ENCODE results near the gene CH25H. TPM values are rescaled to one million over a fixed set of nuclear protein-coding genes. Genes with fewer than 3 reads are reported as not detected.

The CH25H gene
- polyA plus RNA-seq, 1 of the 3 experiments (the other 2 are of a cell fraction): not detected

DNA sequence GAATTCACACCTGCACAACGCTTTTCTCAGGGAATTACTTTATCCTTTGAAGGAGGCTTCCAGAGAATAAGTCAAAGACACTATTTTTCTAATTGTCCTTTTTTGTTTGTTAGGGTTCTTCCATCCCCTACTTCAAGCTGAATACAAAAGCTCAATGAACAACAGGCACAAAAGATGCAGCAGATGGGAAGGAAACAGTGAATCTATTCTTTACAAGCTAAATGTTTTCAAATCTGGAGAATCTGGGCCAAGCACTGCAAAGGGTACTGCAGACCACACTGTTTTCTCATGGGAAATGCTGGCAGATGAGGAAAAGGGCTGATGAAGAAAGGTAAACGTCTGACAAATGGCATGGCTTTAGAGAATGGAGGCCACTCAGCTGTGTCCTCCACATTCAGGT lies 25.9 kb upstream of the CH25H start:
- Histone ChIP-seq H3K4me1 (ENCODE audit: control insufficient read depth in 1 of 2, insufficient read depth in 2 of 2, low read depth in 1 of 2, low read length in 1 of 2) (no peaks in the 10 kb centered on the region), H3K9me2 (no peaks in the 10 kb centered on the region), H3K4me2 (no peak overlapping the region), H3K4me3 (ENCODE audit: low read depth in 2 of 2, low read length in 1 of 2) (no peak overlapping the region), H3K9ac (no peak overlapping the region), H3K27ac (ENCODE audit: low read depth in 2 of 2, low read length in 1 of 2) (no peak overlapping the region), H4K20me1 (ENCODE audit: insufficient read depth) (no peaks in the 10 kb centered on the region), H2AFZ (ENCODE audit: low read depth) (no peak overlapping the region), H3K79me2 (ENCODE audit: insufficient read depth) (no peaks in the 10 kb centered on the region), H3F3A (replicated peaks; ENCODE audit: insufficient read depth) (no peaks in the 10 kb centered on the region), H3K9me3 (no peaks in the 10 kb centered on the region), H3K27me3 (ENCODE audit: insufficient read depth) (no peaks in the 10 kb centered on the region), H3K36me3 (replicated peaks in 1 of 2; ENCODE audit: control insufficient read depth in 1 of 2, insufficient read depth in 2 of 2, low read length in 1 of 2) (no peaks in the 10 kb centered on the region)
- ChIA-PET CTCF (interaction anchor here (0.8 to 2.1 kb wide), 3 partner anchors 15 to 136 kb away, joined by 3 to 5 read pairs (median 5); no protein-coding TSS in a partner anchor), POLR2A (no interaction called here)
- no peak for DNase-seq
- TF ChIP-seq CHD2 (IDR thresholded peaks at IDR 0.05; ENCODE audit: low read length, partially characterized antibody) (no peak), GATA2 (CRISPR knock-in tag; IDR thresholded peaks at IDR 0.05) (no peak), POLR2AphosphoS5 (IDR thresholded peaks at IDR 0.05; ENCODE audit: low read depth, low read length) (no peak), FOXJ3 (CRISPR knock-in tag; IDR thresholded peaks at IDR 0.05) (no peak)
- TF ChIP-seq, protein P1, sequence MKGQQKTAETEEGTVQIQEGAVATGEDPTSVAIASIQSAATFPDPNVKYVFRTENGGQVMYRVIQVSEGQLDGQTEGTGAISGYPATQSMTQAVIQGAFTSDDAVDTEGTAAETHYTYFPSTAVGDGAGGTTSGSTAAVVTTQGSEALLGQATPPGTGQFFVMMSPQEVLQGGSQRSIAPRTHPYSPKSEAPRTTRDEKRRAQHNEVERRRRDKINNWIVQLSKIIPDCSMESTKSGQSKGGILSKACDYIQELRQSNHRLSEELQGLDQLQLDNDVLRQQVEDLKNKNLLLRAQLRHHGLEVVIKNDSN (IDR thresholded peaks at IDR 0.05; ENCODE audit: borderline replicate concordance, low read depth): no peak
- 95% methylated on average over 2 of the region's 2 CpGs for WGBS (ENCODE audit: low lambda C conversion rate)

DNA sequence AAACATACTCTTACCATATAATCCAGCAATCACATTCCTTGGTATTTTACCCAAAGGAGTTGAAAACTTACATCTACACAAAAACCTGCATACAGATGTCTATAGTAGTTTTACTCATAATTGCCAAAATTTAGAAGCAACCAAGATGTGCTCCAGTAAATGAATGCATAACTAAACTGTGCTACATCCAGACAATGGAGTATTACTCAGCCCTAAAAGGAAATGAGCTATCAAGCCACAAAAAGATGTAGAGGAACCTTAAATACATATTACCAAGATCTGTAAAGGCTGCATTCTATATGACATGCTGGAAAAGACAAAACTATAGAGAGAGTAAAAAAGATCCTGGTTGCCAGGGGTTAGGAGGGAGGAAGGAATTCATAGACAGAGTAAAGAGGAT lies 21.8 kb upstream of the CH25H start:
- TF ChIP-seq CHD2 (IDR thresholded peaks at IDR 0.05; ENCODE audit: low read length, partially characterized antibody) (no peak), NRF1 (IDR thresholded peaks at IDR 0.05; ENCODE audit: low read depth, low read length) (no peak), RCOR1 (IDR thresholded peaks at IDR 0.05; ENCODE audit: low read length) (no peak), TCF12 (IDR thresholded peaks at IDR 0.05) (no peak), GATA2 (CRISPR knock-in tag; IDR thresholded peaks at IDR 0.05) (no peak), POLR2AphosphoS5 (IDR thresholded peaks at IDR 0.05; ENCODE audit: low read depth, low read length) (no peak), EP300 (IDR thresholded peaks at IDR 0.05; ENCODE audit: borderline replicate concordance in 1 of 2, low read depth in 1 of 2, low read length in 1 of 2) (no peak), MXI1 (IDR thresholded peaks at IDR 0.05; ENCODE audit: low read depth, low read length) (no peak)
- TF ChIP-seq, protein P2, sequence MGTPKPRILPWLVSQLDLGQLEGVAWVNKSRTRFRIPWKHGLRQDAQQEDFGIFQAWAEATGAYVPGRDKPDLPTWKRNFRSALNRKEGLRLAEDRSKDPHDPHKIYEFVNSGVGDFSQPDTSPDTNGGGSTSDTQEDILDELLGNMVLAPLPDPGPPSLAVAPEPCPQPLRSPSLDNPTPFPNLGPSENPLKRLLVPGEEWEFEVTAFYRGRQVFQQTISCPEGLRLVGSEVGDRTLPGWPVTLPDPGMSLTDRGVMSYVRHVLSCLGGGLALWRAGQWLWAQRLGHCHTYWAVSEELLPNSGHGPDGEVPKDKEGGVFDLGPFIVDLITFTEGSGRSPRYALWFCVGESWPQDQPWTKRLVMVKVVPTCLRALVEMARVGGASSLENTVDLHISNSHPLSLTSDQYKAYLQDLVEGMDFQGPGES (IDR thresholded peaks at IDR 0.05; ENCODE audit: low read depth, low read length): no peak
- TF ChIP-seq, protein P3, sequence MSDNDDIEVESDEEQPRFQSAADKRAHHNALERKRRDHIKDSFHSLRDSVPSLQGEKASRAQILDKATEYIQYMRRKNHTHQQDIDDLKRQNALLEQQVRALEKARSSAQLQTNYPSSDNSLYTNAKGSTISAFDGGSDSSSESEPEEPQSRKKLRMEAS (IDR thresholded peaks at IDR 0.05; ENCODE audit: low read depth): no peak
- DNase-seq: no peak
- H3K36me3 ChIP-seq (replicated peaks in 1 of 2; ENCODE audit: control insufficient read depth in 1 of 2, insufficient read depth in 2 of 2, low read length in 1 of 2): peaks cover 12 to 14% of the 10 kb centered on the region in 2 experiments
- H3K27ac ChIP-seq (ENCODE audit: low read depth in 2 of 2, low read length in 1 of 2): no peak overlapping the region
- no peaks in the 10 kb centered on the region for H3K9me2 ChIP-seq
- H3K4me3 ChIP-seq (ENCODE audit: low read depth in 2 of 2, low read length in 1 of 2): no peak overlapping the region
- no peaks in the 10 kb centered on the region for H3K27me3 ChIP-seq (ENCODE audit: insufficient read depth)
- ChIA-PET CTCF (interaction anchor here (1.1 to 2.3 kb wide), 2 partner anchors 11 to 294 kb away, joined by 3 to 21 read pairs; no protein-coding TSS in a partner anchor), POLR2A (no interaction called here)
- H3K9ac ChIP-seq: no peak overlapping the region
- H3K9me3 ChIP-seq: no peaks in the 10 kb centered on the region
- no peaks in the 10 kb centered on the region for H3K4me1 ChIP-seq (ENCODE audit: control insufficient read depth in 1 of 2, insufficient read depth in 2 of 2, low read depth in 1 of 2, low read length in 1 of 2)
- H3K4me2 ChIP-seq: no peak overlapping the region
- no peaks in the 10 kb centered on the region for H3F3A ChIP-seq (replicated peaks; ENCODE audit: insufficient read depth)
- no peaks in the 10 kb centered on the region for H4K20me1 ChIP-seq (ENCODE audit: insufficient read depth)
- no peaks in the 10 kb centered on the region for H3K79me2 ChIP-seq (ENCODE audit: insufficient read depth)
- H2AFZ ChIP-seq (ENCODE audit: low read depth): no peak overlapping the region
